Measurements from ENCODE around the gene STRA6.

GRCh38 chr15:74156678-74157411 lies 45.7 kb downstream of the STRA6 start:
- no peak for TF ChIP-seq CTCF (IDR thresholded peaks at IDR 0.05)
- no peak for TF ChIP-seq POLR2A (IDR thresholded peaks at IDR 0.05)
